Left lung (tissue), 10 donors: ENCODE data around the gene GBX1. TPM values are rescaled to one million over a fixed set of nuclear protein-coding genes. Genes with fewer than 3 reads are reported as not detected.
A peak's percentile ranks its signal among the peaks of the same experiment; 100 is the strongest.

Experiments used
- ATAC-seq: fragments of 200-7000 bp; cut with Tn5 transposase; one replicate; pipeline ENCODE4 v1.9.1; 2020; ENCODE audit warnings: moderate library complexity
- DNase-seq, 4 donors: peaks; one replicate each; pipeline ENCODE4 v3.0.0-alpha.2; 2013 to 2020
- H3K27ac ChIP-seq, 2 donors: fragments of 200-600 bp; sonication (generic) in 1 of 2; one replicate each; pipeline versions ENCODE4 v1.5.0 to v1.8.0; 2020 to 2021
- H3K27me3 ChIP-seq, 2 donors: fragments of 200-600 bp; sonication (generic) in 1 of 2; one replicate each; pipeline versions ENCODE4 v1.5.0 to v1.8.0; 2020 to 2021
- H3K36me3 ChIP-seq, 2 donors: fragments of 200-600 bp; sonication (generic) in 1 of 2; one replicate each; pipeline versions ENCODE4 v1.5.0 to v1.8.0; 2020 to 2021
- H3K4me1 ChIP-seq, 2 donors: fragments of 200-600 bp; one replicate each; pipeline ENCODE4 v1.8.0; 2021
- H3K4me3 ChIP-seq, 2 donors: fragments of 200-600 bp; sonication (generic) in 1 of 2; one replicate each; pipeline versions ENCODE4 v1.5.0 to v1.8.0; 2020 to 2021; ENCODE audit warnings: mild to moderate bottlenecking in 1 of 2
- H3K9me3 ChIP-seq, 2 donors: fragments of 200-600 bp; sonication (generic) in 1 of 2; one replicate each; pipeline versions ENCODE4 v1.5.0 to v1.8.0; 2020 to 2021
- intact Hi-C, 2 donors: fragments of 100-400 bp; cut with DNase I; formaldehyde crosslinking; loops; one replicate each; pipeline versions ENCODE4 v1.11.2 to v1.14.2; 2022
- polyA plus RNA-seq, 6 donors: library from polyadenylated mRNA; unstranded; fragments of 120-200 nt; gene quantifications; one replicate each; pipeline ENCODE4 v1.2.1, GENCODE V29; 2013; ENCODE audit not compliant: insufficient read length in 6 of 6
- total RNA-seq, 2 donors: library from RNA; stranded (reverse); fragmentation: NEBNext Ultra II Directional; extraction: Animal tissue kit (Norgen Biotek cat#: 25700); gene quantifications; one replicate each; pipeline ENCODE4 v1.2.1, GENCODE V29; 2021
- TF ChIP-seq, protein P1 (sequence below), 2 donors: fragments of 200-600 bp; sonication (generic) in 1 of 2; IDR thresholded peaks; one replicate each; pipeline versions ENCODE4 v1.5.0 to v1.8.0; 2021; ENCODE audit warnings: antibody characterized with exemption in 2 of 2
- donor health status: DM: no; HTN: yes; CAD: no.
- donor health status: DM: no; HTN: no; CAD: no.

The GBX1 gene
- total and polyA plus RNA-seq, 8 donors = 0.24 to 0.42 (median 0.28) TPM; not detected in 5

DNA sequence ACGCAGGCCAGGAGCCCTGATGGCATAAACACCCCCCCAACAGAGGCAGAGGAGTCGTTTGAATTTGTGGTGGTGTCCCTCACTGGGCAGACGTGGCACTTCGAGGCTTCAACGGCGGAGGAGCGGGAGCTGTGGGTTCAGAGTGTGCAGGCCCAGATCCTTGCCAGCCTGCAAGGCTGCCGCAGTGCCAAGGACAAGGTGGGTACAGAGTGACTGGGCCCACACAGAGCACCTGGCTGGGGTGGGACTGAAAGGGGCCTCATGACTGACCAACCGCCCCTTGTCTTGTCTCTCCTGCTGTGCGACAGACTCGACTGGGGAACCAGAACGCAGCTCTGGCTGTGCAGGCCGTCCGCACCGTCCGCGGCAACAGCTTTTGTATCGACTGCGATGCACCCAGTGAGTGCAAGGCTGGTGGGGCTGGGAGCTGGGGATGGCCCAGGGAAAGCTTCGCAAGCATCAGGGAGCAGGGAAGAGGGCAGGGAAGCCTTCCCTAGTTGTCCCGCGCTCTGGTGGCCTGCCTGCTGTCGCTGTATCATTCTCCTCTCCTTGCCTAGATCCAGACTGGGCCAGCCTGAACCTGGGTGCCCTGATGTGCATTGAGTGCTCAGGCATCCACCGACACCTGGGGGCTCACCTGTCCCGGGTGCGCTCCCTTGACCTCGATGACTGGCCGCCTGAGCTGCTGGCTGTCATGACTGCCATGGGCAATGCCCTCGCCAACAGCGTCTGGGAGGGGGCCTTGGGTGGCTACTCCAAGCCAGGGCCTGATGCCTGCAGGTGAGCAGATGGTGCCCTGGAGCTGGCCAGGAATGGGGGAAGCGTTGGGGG lies 25.4 kb downstream of the GBX1 start:
- TF ChIP-seq, protein P1, sequence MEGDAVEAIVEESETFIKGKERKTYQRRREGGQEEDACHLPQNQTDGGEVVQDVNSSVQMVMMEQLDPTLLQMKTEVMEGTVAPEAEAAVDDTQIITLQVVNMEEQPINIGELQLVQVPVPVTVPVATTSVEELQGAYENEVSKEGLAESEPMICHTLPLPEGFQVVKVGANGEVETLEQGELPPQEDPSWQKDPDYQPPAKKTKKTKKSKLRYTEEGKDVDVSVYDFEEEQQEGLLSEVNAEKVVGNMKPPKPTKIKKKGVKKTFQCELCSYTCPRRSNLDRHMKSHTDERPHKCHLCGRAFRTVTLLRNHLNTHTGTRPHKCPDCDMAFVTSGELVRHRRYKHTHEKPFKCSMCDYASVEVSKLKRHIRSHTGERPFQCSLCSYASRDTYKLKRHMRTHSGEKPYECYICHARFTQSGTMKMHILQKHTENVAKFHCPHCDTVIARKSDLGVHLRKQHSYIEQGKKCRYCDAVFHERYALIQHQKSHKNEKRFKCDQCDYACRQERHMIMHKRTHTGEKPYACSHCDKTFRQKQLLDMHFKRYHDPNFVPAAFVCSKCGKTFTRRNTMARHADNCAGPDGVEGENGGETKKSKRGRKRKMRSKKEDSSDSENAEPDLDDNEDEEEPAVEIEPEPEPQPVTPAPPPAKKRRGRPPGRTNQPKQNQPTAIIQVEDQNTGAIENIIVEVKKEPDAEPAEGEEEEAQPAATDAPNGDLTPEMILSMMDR (IDR thresholded peaks at IDR 0.05) = no peak
- peak in 1 of 4 donors; percentile 71 for DNase-seq
- intact Hi-C loops = no loop called here

DNA sequence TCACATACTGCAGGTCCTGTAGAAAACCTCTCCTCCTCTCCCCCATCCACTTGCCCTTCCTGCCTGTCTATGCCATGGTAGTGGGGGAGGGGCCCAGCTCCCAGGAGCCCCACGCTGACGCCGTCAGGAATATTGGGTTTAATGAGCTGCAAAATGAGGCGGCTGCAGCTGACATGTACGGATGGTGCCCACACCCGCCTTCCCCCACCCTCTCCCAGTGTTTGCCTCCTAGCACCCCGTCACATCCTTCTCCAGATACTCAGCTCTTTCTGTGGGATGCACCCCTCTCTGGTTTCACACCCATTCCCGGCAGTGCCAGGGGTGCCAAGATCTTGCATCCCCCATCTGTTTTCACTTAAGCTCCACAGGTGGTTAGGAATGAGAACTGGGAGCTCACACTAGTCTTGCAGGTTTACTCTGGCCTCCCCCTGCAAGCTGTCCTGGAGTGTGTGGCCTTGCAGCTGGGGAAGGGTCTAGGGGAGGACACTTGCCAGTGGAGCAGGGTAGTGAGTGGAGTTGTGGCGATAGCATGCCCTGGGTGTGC lies 26.1 kb downstream of the GBX1 start:
- Histone ChIP-seq H3K36me3 (peaks cover 0 to 90% of the 10 kb centered on the region in 2 donors), H3K4me3 (no peak overlapping the region), H3K27ac (no peak overlapping the region), H3K27me3 (no peaks in the 10 kb centered on the region), H3K9me3 (no peaks in the 10 kb centered on the region), H3K4me1 (no peaks in the 10 kb centered on the region)
- ATAC-seq (no peak), DNase-seq (peak in 1 of 4 donors; percentile 34)
- intact Hi-C loops = no loop called here
- TF ChIP-seq, protein P1 (IDR thresholded peaks at IDR 0.05) = no peak

More for the DNA sequence above, 25.4 kb downstream of the GBX1 start:
- Histone ChIP-seq H3K4me3 (no peak overlapping the region), H3K9me3 (no peaks in the 10 kb centered on the region), H3K36me3 (peaks cover 0 to 83% of the 10 kb centered on the region in 2 donors), H3K27ac (no peak overlapping the region), H3K27me3 (no peaks in the 10 kb centered on the region), H3K4me1 (no peaks in the 10 kb centered on the region)
- ATAC-seq = no peak

DNA sequence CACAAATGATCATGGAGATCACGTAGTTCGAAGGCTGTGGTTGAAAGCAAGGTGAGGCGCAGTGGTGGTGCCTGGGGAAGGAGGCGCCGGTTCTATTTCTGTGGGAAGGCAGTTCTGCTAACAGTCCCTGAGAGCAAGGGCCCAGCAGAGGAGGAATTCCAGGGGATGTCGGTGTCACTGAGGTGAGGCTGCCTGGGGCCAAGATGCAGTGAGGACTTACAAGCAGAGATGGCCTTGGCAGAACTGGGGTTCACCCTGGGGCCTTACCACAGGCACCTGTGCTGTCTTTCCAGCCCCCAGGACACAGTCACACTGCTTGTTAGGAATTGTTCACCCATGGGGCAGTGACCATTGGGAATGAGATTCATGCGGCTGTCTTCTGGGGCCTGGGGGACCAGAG lies 26.7 kb downstream of the GBX1 start:
- peaks cover 0 to 95% of the 10 kb centered on the region in 2 donors for H3K36me3 ChIP-seq
- no peaks in the 10 kb centered on the region for H3K4me1 ChIP-seq
- intact Hi-C loops = no loop called here
- no peaks in the 10 kb centered on the region for H3K27me3 ChIP-seq
- ATAC-seq (no peak), DNase-seq (peak in 1 of 4 donors; percentile 33)
- TF ChIP-seq, protein P1 (IDR thresholded peaks at IDR 0.05) = no peak
- no peak overlapping the region for H3K27ac ChIP-seq
- H3K9me3 ChIP-seq = no peaks in the 10 kb centered on the region
- H3K4me3 ChIP-seq = no peak overlapping the region

DNA sequence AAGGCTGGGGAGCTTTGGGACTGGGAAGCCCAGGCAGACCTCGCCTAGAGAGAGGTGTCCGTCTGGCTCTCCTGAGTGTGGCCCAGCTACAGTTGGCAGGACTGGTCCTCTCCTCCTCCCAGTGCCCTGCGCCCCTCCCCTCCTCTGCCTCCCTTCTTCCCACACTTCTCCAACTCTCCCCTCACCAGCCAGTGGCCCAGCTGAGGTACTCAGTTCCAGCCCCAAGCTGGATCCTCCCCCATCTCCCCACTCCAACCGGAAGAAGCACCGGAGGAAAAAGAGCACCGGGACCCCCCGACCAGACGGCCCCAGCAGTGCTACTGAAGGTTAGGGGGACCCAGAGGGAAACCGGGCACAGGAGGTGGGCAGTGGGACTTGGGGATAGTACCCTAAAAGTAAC lies 27.7 kb downstream of the GBX1 start:
- peaks cover 0 to 100% of the 10 kb centered on the region in 2 donors for H3K36me3 ChIP-seq
- intact Hi-C loops = no loop called here
- no peak overlapping the region for H3K4me3 ChIP-seq
- TF ChIP-seq, protein P1 (IDR thresholded peaks at IDR 0.05) = no peak
- ATAC-seq = no peak
- H3K27ac ChIP-seq = no peak overlapping the region
- H3K9me3 ChIP-seq = no peaks in the 10 kb centered on the region
- peak in 1 of 4 donors; percentile 41 for DNase-seq
- no peaks in the 10 kb centered on the region for H3K4me1 ChIP-seq
- H3K27me3 ChIP-seq = no peaks in the 10 kb centered on the region

DNA sequence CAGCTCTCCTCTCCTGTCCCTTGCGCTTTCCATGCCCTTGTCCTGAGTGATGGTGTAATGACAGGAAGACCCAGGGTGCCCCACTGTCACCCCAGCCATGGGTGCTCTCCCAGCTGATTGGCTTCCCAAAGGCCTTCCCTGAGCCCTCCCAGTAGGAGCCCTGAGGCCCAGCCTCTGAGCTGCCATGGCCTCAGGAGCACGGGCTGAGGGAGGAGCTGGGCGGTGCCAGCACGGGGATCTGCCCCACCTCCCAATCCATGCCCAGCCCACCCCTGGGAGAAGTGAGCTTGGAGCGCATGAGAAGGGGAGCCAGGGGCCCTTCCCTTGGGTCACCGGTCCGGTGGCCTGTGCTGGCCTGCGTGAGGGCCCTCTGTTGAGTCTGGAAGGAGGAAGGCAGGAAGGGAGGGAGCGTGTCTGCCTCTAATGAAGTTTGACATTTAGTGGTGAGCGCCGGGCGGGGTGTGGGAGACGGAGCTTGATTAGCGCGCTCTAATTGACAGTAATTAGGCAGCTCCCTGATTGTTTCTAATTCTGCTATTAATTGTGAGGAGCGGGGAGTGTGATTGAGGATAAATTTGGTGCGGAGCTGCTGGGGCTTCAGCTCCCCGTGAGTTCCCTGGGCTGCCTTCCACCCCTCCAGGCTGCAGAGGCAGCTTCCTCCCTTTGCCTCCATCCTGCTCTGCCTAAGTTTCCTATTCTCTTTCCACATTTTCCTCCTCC lies 28.3 kb downstream of the GBX1 start:
- DNase-seq (peak in 1 of 4 donors; percentile 66), ATAC-seq (no peak)
- Histone ChIP-seq H3K4me3 (no peak overlapping the region), H3K4me1 (no peaks in the 10 kb centered on the region), H3K36me3 (peaks cover 0 to 100% of the 10 kb centered on the region in 2 donors), H3K9me3 (no peaks in the 10 kb centered on the region), H3K27me3 (no peaks in the 10 kb centered on the region), H3K27ac (no peak overlapping the region)
- TF ChIP-seq, protein P1 (IDR thresholded peaks at IDR 0.05) = no peak
- intact Hi-C loops = no loop called here
